SU-DHL-6 (cell line): ENCODE data around the gene SF3B4.

Experiments
- H2AFZ ChIP-seq: fragments of 200-600 bp; sonication (generic); 2 replicates; pipeline ENCODE4 v1.6.1; 2014; ENCODE audit warnings: low read depth, mild to moderate bottlenecking, moderate library complexity, mixed read lengths, antibody characterized with exemption, low read length; ENCODE audit not compliant: severe bottlenecking
- H3F3A ChIP-seq: fragments of 200-600 bp; shearing (Covaris generic); 2 replicates; pipeline ENCODE4 v1.6.0; 2016; ENCODE audit warnings: antibody characterized with exemption, mild to moderate bottlenecking; ENCODE audit not compliant: insufficient read depth
- H3K27ac ChIP-seq: fragments of 200-600 bp; sonication (generic); 2 replicates; pipeline ENCODE4 v1.5.1; 2016; ENCODE audit warnings: low read depth, mild to moderate bottlenecking, low read length, moderate library complexity, mixed read lengths
- H3K27me3 ChIP-seq: fragments of 200-600 bp; sonication (generic), shearing (Covaris generic); 2 replicates; pipeline ENCODE4 v1.6.0; 2014; ENCODE audit warnings: mild to moderate bottlenecking, low read length
- H3K36me3 ChIP-seq: fragments of 200-600 bp; sonication (generic); 2 replicates; pipeline ENCODE4 v1.6.1; 2014; ENCODE audit warnings: mild to moderate bottlenecking, low read length, mixed read lengths
- H3K4me2 ChIP-seq: fragments of 300-600, 200-600 bp; shearing (Covaris generic), sonication (generic); 2 replicates; pipeline ENCODE4 v1.6.0; 2014; ENCODE audit warnings: low read length, low read depth, mild to moderate bottlenecking; ENCODE audit not compliant: poor library complexity, severe bottlenecking
- H3K4me3 ChIP-seq: fragments of 200-600 bp; sonication (generic); 2 replicates; pipeline ENCODE4 v1.5.1; 2014; ENCODE audit warnings: antibody characterized with exemption, low read length, mild to moderate bottlenecking, mixed read lengths; ENCODE audit not compliant: insufficient read depth, poor library complexity, severe bottlenecking
- H3K79me2 ChIP-seq: fragments of 200-600 bp; sonication (generic); 2 replicates; pipeline ENCODE4 v1.6.1; 2014; ENCODE audit warnings: mild to moderate bottlenecking, low read length, moderate library complexity; ENCODE audit not compliant: insufficient read depth
- H3K9ac ChIP-seq: fragments of 200-600 bp; sonication (generic); 2 replicates; pipeline ENCODE4 v1.7.0; 2014; ENCODE audit warnings: mild to moderate bottlenecking, low read length
- H3K9me2 ChIP-seq: fragments of 200-600 bp; sonication (generic); replicated peaks from 2 replicates; pipeline ENCODE4 v1.6.1; 2014; ENCODE audit warnings: low read length; ENCODE audit not compliant: insufficient read depth
- H3K9me3 ChIP-seq: fragments of 200-600 bp; sonication (generic); 2 replicates; pipeline ENCODE4 v1.6.1; 2014; ENCODE audit warnings: low read length, mixed read lengths; ENCODE audit not compliant: insufficient read depth
- H4K20me1 ChIP-seq: fragments of 200-600 bp; sonication (generic); 2 replicates; pipeline ENCODE4 v1.6.1; 2014; ENCODE audit warnings: low read depth, mild to moderate bottlenecking, antibody characterized with exemption, low read length, moderate library complexity, mixed read lengths
- CTCF ChIP-seq: fragments of 200-600 bp; sonication (generic); IDR thresholded peaks from one replicate; pipeline ENCODE4 v1.5.1; 2017; ENCODE audit warnings: antibody characterized with exemption, mild to moderate bottlenecking, low read length, moderate library complexity; ENCODE audit not compliant: insufficient read depth, poor library complexity, severe bottlenecking
- EZH2phosphoT487 ChIP-seq: fragments of 200-600 bp; sonication (generic), shearing (Covaris generic); conservative IDR thresholded peaks from 2 replicates; pipeline ENCODE4 v1.6.1; 2018; ENCODE audit warnings: mild to moderate bottlenecking, antibody characterized with exemption, low read length, moderate library complexity, mixed read lengths

The SF3B4 gene

DNA sequence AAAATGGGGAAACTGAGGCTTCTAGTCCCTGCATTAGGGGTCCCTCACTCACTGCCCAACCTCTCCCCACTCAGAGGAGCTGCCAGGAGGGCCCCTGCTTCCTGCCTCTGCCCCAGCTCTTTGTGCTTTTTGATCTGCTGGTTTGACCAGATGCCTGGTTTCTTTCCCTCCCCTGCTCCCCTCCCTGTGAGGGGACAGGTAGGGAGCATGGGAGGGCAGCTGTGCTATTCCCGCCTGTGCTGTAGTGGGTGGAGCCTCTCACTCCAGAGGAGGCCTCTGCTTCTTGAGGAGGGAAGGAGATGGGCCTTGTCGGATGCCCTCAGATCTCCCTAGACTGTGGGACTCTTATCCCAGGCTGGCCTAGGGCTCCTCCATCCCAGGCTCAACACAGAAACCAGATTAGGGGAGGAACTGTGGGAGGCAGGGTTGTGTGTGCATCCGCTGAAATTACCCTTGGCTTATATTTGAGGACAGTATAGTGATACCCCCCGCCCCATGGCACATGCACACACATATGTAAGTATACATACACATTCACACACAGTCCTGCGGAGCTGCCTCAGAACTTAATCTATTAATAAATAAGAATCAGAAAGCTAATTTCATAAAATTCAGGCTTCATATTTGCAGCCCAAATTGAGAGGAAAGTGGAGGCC lies 23.6 kb downstream of the SF3B4 start:
- Histone ChIP-seq H3K9me2 (no peaks in the 10 kb centered on the region), H3K4me3 (no peak overlapping the region), H3K9ac (no peak overlapping the region), H3K36me3 (no peaks in the 10 kb centered on the region), H3K79me2 (no peaks in the 10 kb centered on the region), H3F3A (no peaks in the 10 kb centered on the region), H3K27ac (no peak overlapping the region), H4K20me1 (no peaks in the 10 kb centered on the region), H3K27me3 (no peaks in the 10 kb centered on the region), H3K9me3 (no peaks in the 10 kb centered on the region), H2AFZ (no peak overlapping the region), H3K4me2 (no peak overlapping the region)
- no peak for TF ChIP-seq EZH2phosphoT487
- TF ChIP-seq CTCF, result no peak

- H3K27me3 ChIP-seq, result no peaks in the 10 kb centered on the region
Observed at GRCh38 chr1:149899460-149900284, 27.9 kb downstream of the SF3B4 start, which contains the start of gene BOLA1. Gene BOLA1, plus strand, starts transcription at chr1:149899568. Its CDS starts 492 bp downstream, at chr1:149900060.

DNA sequence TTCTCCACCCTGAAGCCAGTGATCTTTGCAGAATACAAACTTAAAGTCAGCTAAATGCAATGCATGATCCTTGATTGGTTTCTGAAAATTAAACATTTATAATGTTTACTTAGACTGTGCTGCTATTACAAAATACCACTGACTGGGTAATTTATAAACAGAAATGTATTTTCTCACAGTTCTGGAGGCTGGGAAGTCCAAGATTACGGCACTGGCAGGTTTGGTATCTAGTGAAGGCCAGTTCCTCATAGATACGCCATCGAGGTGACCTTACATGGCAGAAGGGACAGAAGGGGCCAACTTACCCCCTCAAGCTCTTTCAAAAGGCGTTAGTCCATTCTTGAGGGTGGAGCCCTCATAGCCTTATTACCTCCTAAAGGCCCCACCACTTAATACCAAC lies 31.0 kb downstream of the SF3B4 start:
- H3K27me3 ChIP-seq, result no peaks in the 10 kb centered on the region
- H3K4me2 ChIP-seq, result no peak overlapping the region
- no peak for TF ChIP-seq EZH2phosphoT487
- TF ChIP-seq CTCF, result no peak
- H3K9me3 ChIP-seq, result no peaks in the 10 kb centered on the region
- no peak overlapping the region for H3K4me3 ChIP-seq
- H3K9me2 ChIP-seq, result no peaks in the 10 kb centered on the region
- H3K36me3 ChIP-seq, result no peaks in the 10 kb centered on the region
- no peaks in the 10 kb centered on the region for H4K20me1 ChIP-seq
- no peaks in the 10 kb centered on the region for H3F3A ChIP-seq
- H3K79me2 ChIP-seq, result no peaks in the 10 kb centered on the region
- no peak overlapping the region for H3K9ac ChIP-seq
- H3K27ac ChIP-seq, result no peak overlapping the region
- H2AFZ ChIP-seq, result no peak overlapping the region

More at GRCh38 chr1:149899460-149900284, 27.9 kb downstream of the SF3B4 start, which contains the start of gene BOLA1:
- Histone ChIP-seq H2AFZ (peak within 1 kb of the TSS; percentile 90), H3K9me3 (no peaks in the 10 kb centered on the region), H3K4me3 (peak within 1 kb of the TSS; percentile 54), H3K9ac (peak within 1 kb of the TSS; percentile 40), H3K36me3 (no peaks in the 10 kb centered on the region), H3K9me2 (no peaks in the 10 kb centered on the region), H3F3A (no peaks in the 10 kb centered on the region), H4K20me1 (no peaks in the 10 kb centered on the region), H3K27ac (no peak within 1 kb of the TSS), H3K79me2 (no peaks in the 10 kb centered on the region), H3K4me2 (peak within 1 kb of the TSS; percentile 63)
- TF ChIP-seq CTCF, result no peak
